CD4-positive, alpha-beta T cell treated with Interleukin-6 for 4 hours (primary cell): ENCODE results near the gene TGM4.
"Not testable (repeated sequence)": the region's sequence is repeated elsewhere in the genome, so short reads cannot be mapped to it uniquely, and the experiment has no call there.

Experiments used
- DNase-seq: peaks from one replicate; pipeline ENCODE4 v3.0.0-alpha.2; 2020; ENCODE audit warnings: mixed read lengths

Gene TGM4

DNA sequence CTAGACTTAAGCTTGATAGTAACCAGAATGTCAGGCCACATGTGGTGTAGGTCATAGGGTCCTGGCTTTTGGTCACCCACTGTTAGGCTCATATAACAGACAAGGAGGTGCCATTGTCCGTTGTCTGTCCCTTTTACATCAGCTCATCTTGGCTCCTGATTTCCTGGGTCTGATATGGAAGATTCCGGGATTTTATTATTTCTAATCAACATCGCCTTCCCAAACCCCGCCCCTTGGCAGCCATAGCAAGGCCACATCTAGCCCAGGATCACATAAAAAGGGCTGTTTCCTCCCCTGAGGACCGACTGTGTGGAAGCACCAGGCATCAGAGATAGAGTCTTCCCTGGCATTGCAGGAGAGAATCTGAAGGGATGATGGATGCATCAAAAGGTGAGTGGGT, at the start of gene TGM4:
TSS of gene TGM4 (plus strand) at position 301 of the 400 bp plus-strand sequence. CDS start at position 372, 71 bp downstream.
- DNase-seq, result no peak

DNA sequence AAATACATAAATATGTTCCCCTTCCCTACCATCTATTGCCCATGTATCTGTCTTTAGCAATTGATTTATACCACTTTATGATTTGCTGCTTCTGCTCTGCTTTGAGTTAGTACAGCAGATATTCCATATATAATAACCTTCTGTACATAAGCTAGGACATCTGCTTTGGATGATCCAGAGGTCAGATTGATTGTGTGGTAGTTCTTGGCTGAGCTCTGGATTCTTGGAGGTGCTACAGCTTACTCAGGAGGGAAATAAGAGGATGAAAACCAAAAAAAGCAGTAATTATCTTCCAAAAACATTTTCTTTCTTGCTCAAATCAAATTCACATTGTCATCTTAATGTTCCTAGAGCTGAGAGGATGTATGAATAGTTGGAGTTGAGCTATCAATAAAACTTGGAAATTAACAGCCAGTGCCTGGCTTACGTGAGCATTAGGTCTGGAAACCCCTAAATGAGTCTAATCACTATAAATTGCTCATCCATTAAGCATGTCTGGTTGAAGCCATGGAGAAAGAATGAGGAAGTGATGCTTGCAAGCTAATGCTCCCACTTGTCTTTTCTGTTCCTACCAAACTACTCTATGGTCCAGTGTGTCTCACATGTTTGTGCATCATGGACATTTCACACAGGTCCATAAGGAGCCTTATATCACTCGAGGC, 49.0 kb upstream of the TGM4 start:
- no peak for DNase-seq

GRCh38 chr3:44827196-44827595, 47.2 kb upstream of the TGM4 start:
- no peak for DNase-seq

GRCh38 chr3:44831232-44831631, 43.2 kb upstream of the TGM4 start:
- no peak for DNase-seq

DNA sequence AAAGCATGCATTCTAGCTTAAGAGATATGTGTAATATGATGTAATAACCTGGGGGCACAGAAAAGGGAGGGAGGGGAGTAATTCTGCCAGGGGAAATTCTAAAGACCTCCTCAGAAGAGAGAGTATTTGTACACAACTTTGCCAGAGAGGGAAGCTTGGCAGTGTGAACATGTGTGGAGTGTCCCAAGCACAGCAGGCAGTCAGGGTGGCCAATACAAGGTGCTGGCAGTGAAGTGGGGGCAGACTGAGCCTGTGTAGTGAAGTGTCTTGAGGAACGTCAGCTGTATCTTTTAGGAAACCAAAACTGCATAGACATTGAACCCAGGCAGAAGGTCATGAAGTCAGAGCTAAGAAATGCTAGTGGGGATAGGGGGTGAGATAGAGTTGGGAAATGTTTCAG, 42.4 kb upstream of the TGM4 start:
- DNase-seq, result no peak

DNA sequence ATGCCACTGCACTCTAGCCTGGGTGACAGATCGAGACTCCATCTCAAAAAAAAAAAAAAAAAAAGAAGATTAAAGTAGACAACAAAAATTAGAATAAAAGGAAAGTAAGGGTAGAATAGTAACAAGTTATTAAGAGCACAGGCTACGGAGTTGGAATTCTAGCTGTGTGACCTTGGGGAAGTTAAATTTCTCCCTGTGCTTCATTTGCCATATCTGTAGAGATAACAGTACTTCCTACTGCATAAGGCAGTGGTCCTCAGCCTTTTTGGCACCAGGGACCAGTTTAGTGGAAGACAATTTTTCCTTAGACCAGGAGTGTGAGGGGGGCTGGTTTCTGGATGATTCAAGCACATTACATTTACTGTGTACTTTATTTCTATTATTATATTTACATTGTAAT, 41.4 kb upstream of the TGM4 start:
- DNase-seq, result no peak

DNA sequence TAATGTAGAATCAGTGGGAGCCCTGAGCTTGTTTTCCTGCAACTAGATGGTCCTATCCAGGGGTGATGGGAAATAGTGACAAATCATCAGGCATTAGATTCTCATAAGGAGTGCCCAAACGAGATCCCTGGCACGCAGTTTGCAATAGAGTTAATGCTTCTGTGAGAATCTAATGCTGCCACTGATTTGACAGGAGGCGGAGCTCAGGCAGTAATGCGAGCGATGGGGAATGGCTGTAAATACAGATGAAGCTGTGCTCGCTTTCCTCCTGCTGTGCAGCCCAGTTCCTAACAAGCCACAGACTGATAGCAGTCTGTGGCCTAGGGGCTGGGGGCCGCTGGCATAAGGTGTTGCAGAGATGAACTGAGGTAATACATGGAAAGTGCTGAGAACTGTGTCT, 41.0 kb upstream of the TGM4 start:
- no peak for DNase-seq

- no peak for DNase-seq
Observed at GRCh38 chr3:44835684-44836083, 38.7 kb upstream of the TGM4 start.

DNA sequence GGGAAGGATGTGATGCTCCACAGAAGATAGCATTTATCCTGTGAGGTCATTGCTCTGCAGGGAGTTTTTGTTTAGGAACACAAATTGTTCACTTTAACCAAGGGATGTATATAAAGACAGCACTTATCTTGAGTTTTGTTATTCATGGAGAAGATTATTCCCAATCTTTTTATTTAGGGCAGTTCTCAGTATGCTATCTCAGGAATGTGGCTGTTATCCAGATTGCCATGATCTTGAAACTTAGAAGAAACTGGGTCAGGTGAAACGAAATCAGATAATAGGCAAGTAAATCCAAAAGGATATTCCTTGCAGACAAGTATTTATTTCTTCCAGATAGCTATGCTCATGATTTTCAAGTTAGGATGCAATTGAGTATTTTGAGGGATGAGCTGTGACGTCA, 32.0 kb upstream of the TGM4 start:
- no peak for DNase-seq

GRCh38 chr3:44845528-44846520, 28.6 kb upstream of the TGM4 start:
- DNase-seq, result no peak

DNA sequence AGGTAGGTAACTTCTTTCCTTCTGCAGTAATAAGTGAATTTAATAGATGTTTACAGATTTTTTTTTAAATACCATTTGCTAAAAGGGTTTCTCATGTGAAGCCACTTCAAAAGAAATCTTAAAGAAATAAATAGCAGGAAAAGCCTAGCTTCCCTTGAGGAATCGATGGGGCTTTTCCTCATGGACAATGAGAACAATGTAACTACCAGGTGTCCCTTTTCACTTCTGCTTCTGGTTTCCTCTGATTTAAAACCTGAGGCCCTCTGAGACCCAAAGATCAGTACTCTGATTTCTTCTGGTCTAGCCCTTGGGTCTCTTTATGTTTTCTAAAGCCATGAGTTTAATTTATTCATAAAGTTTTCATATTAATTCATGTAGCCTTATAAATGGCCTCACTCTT, 25.8 kb upstream of the TGM4 start:
- no peak for DNase-seq

DNA sequence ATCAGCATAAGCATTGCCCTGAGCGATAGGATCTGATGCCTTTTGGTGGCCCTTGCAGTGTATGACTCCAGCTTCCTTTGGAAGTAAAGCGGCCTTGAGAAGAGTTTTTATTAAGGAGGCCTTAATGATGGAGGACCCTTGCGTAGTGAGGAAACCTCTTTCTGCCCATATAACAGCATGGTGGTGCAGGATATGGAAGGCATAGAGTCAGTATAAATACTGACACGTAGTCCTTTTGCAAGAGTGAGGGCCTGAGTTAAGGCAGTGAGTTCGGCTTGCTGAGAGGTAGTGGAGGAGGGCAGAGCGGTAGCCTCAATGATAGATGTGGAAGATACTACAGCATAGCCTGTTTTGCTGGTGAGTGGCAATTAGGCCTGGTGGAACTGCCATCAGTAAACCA, 17.7 kb upstream of the TGM4 start:
- not testable (repeated sequence) for DNase-seq

GRCh38 chr3:44860117-44860516, 14.3 kb upstream of the TGM4 start:
- no peak for DNase-seq

DNA sequence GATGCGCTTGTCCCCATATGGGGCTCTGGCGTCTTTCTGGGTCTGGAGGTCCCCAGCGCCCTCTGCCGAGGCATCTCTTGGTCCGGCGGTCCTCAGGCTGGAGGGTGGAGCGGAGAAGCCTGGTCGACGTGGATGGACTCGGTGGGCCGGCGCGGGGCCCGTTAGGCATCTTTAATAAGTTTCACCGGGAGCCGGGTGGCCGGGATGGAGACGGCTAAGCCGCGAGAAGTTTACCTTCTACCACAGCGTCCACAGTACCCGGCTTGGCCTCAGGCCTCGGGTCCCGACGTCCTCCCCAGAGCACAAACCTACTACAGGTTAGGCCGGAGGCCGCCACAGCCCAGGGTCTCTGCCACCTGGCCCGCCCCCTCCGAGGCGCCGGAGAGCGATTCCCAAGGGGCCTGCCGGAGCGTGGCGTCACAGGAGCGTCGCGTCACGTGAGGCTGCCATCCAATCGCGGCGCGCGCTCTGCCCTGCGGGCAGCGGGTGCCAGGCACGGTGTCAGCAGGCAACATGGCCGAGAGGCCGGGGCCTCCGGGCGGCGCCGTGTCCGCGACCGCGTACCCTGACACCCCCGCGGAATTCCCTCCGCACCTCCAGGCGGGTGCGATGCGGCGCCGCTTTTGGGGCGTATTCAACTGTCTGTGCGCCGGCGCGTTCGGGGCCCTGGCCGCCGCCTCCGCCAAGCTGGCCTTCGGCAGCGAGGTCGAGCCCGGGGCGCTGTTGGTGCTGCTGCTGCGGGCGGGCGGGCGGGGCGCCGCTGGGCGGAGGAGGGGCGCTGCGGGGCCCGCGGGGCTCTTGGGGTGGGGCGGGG, 12.8 kb upstream of the TGM4 start, which contains the start of gene TMEM42:
TSS of gene TMEM42 (plus strand) at position 501 of the 814 bp plus-strand sequence. CDS start at position 514, 13 bp downstream.
- peak; percentile 91 for DNase-seq

DNA sequence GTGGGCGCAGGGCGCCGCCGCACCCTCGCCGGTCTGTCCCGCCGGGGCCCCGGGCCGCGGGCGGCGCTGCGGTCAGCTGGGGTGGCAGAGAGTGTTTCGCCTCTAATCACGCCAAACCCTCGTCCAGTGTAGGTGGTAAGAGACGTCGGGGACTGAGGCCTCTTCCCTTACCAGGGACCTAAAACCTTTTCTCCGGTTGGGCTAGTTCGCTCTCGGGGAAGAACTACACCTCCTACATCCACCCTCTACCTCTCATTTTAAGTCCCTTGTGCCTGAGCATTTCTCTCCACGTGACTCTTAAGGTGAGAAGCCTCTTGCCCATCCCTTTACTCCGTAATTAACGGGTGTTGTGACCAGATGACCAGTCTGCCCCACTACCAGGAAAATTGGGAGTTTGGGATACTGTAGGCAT, 12.2 kb upstream of the TGM4 start:
- no peak for DNase-seq

GRCh38 chr3:44865272-44866035, 9.0 kb upstream of the TGM4 start:
- peak; percentile 21 for DNase-seq

DNA sequence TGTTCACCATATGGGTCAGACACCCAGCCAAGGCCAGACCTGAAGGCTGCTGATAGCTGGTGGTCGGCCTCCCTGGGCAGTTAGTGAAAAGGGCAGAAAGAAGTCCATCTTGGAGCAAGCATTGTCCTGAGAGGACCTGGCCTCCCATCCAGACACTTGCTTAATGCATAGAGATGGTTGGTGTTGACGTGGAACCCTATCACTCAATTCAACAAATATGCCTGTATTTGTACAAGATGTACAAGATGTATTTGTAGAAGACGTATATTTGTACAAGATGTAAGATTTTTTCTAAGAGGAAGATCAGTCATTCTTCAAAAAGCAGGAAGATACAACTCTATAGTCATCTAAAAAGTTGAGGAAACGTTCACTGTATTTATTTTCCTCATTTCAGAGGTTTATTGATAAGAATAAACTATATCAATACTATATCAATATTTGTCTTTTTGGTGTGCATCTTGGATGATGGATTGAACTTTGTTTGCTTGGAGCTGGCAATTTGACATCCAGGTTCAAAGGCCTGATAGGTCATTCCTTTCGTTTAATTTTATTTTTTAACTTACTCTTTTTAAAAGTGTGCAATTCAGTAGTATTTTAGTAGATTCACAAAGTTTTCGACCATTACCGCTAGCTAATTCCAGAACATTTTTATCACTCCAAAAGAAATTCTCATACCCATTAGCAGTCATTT, 6.8 kb upstream of the TGM4 start:
- no peak for DNase-seq

- no peak for DNase-seq
Observed at GRCh38 chr3:44870375-44871061, 3.9 kb upstream of the TGM4 start.

- DNase-seq, result no peak
Observed at GRCh38 chr3:44875596-44875995, 1.2 kb downstream of the TGM4 start.

DNA sequence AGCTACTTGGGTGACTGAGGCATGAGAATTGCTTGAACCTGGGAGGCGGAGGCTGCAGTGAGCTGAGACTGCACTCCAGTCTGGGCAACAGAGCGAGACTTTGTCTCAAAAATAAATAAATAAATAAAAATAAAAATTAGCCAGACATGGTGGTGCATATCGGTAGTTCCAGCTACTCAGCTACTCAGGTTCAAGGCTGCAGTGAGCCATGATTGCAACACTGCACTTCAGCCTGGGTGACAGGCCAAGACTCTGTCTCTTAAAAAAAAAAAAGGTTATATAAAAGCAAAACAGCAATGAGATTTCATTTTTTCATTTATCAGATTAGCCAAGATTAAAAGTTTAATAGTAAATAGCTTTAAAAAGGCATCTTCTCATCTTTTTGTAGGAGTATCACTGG, 2.9 kb downstream of the TGM4 start:
- no peak for DNase-seq

GRCh38 chr3:44880284-44880683, 5.9 kb downstream of the TGM4 start:
- DNase-seq, result no peak
